Caco-2 (cell line): ENCODE data around the gene RGSL1. TPM values are rescaled to one million over a fixed set of nuclear protein-coding genes. Genes with fewer than 3 reads are reported as not detected.

Experiments used
- BruUV-seq: library from RNA; stranded (reverse); fragments of 400-500 nt; replicated peaks from 2 replicates; lab custom pipeline; 2021; lab: Mats Ljungman, UMichigan
- CTCF ChIA-PET: fragments of 300-600 bp; sonication (Branson Sonifier 250); formaldehyde crosslinking; loops from one replicate; lab custom pipeline; 2022; ENCODE audit warnings: antibody characterized with exemption; lab: Charles Lee
- POLR2A ChIA-PET: fragments of 300-600 bp; sonication (Branson Sonifier 250); formaldehyde crosslinking; loops from one replicate; lab custom pipeline; 2022; ENCODE audit warnings: antibody characterized with exemption; lab: Charles Lee
- DNase-seq, 2 experiments: peaks; one replicate each; pipeline versions ENCODE4 v3.0.0 to v3.0.0-alpha.2; 2020 to 2022
- H3K27me3 ChIP-seq: replicated peaks from 2 replicates; pipeline ENCODE4 v1.6.0; 2011; ENCODE audit warnings: low read length; ENCODE audit not compliant: control insufficient read depth, insufficient read depth
- H3K36me3 ChIP-seq: 2 replicates; pipeline ENCODE4 v1.5.1; 2011; ENCODE audit warnings: low read length; ENCODE audit not compliant: control insufficient read depth, insufficient read depth
- H3K4me1 ChIP-seq: fragments of 250-450 bp; sonication (Bioruptor Pico); 2 replicates; pipeline ENCODE4 v1.5.1; 2020; ENCODE audit warnings: mild to moderate bottlenecking
- H3K4me3 ChIP-seq: 2 replicates; pipeline ENCODE4 v1.5.1; 2011; ENCODE audit warnings: low read depth, mild to moderate bottlenecking, control low read depth, low read length
- H3K9me3 ChIP-seq: fragments of 250-450 bp; sonication (Bioruptor Pico); 2 replicates; pipeline ENCODE4 v1.5.1; 2020; ENCODE audit warnings: mild to moderate bottlenecking, moderate library complexity
- H3K27ac Mint-ChIP-seq: one replicate; pipeline ENCODE4 v1.8.0; 2022; ENCODE audit warnings: mixed read lengths; ENCODE audit not compliant: unreplicated experiment
- H3K27me3 Mint-ChIP-seq: one replicate; pipeline ENCODE4 v1.8.0; 2022; ENCODE audit warnings: mixed read lengths; ENCODE audit not compliant: insufficient read depth, unreplicated experiment
- H3K36me3 Mint-ChIP-seq: one replicate; pipeline ENCODE4 v1.8.0; 2022; ENCODE audit warnings: mild to moderate bottlenecking, mixed read lengths; ENCODE audit not compliant: insufficient read depth, unreplicated experiment
- H3K4me1 Mint-ChIP-seq: one replicate; pipeline ENCODE4 v1.8.0; 2022; ENCODE audit warnings: low read depth, mixed read lengths; ENCODE audit not compliant: unreplicated experiment
- H3K4me3 Mint-ChIP-seq: one replicate; pipeline ENCODE4 v1.8.0; 2022; ENCODE audit warnings: mild to moderate bottlenecking, moderate library complexity, mixed read lengths; ENCODE audit not compliant: unreplicated experiment
- H3K9me3 Mint-ChIP-seq: one replicate; pipeline ENCODE4 v1.8.0; 2022; ENCODE audit warnings: mixed read lengths; ENCODE audit not compliant: unreplicated experiment
- intact Hi-C: fragments of 100-400 bp; cut with micrococcal nuclease; formaldehyde crosslinking; loops from one replicate; pipeline ENCODE4 v1.10.0; 2022; ENCODE audit not compliant: unreplicated experiment
- total RNA-seq: library from RNA; stranded (reverse); gene quantifications from 2 replicates; pipeline ENCODE4 v1.2.3, GENCODE V29; 2022
- TF ChIP-seq, protein P1 (sequence below), 2 experiments: fragments of 200-600 bp in 1 of 2; IDR thresholded peaks; 1 replicate in 1 of 2; 2 replicates in 1 of 2; pipeline versions ENCODE4 v1.5.1 to v1.8.0; 2011 to 2022; ENCODE audit warnings: antibody characterized with exemption in 1 of 2, control low read depth in 1 of 2, inconsistent platforms in 1 of 2, low read depth in 1 of 2, low read length in 1 of 2, mild to moderate bottlenecking in 1 of 2, moderate library complexity in 1 of 2; ENCODE audit not compliant: insufficient read depth in 1 of 2, severe bottlenecking in 1 of 2, unreplicated experiment in 1 of 2

The RGSL1 gene
- total RNA-seq, 1 experiment from 2014 or later = not detected

DNA sequence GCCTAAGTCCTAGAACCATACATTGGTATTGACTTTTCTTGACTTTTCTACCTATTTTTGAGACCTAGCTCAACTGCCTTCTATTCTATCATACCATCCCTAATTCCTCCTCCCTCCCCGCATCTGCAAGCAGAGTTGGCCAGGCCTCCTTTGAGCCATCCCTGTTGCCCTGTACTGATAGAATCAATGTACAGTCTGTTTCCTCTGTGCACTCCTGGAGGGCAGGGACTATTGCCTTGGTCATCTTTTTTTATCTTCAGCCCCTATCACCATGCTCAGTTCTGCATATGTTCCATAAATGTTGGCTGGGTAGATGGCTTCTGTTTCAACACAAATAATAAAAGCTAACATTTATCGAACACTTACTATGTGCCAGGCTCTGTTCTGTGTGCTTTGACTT lies 158.3 kb downstream of the RGSL1 start:
- Histone ChIP-seq H3K9me3 (no peaks in the 10 kb centered on the region), H3K27me3 (no peaks in the 10 kb centered on the region), H3K36me3 (no peaks in the 10 kb centered on the region), H3K4me3 (no peak overlapping the region), H3K4me1 (peaks cover 5% of the 10 kb centered on the region; the same call in 1 of the 2 replicates)
- Mint-ChIP-seq H3K27ac (no peak overlapping the region), H3K4me1 (no peaks in the 10 kb centered on the region), H3K36me3 (peaks cover 6% of the 10 kb centered on the region), H3K27me3 (no peaks in the 10 kb centered on the region), H3K9me3 (no peaks in the 10 kb centered on the region), H3K4me3 (no peak overlapping the region)
- ChIA-PET POLR2A (no interaction called here), CTCF (interaction anchor here (1.2 kb wide), 1 partner anchor 174 kb away, joined by 4 read pairs; no protein-coding TSS in a partner anchor)
- no peak for DNase-seq
- BruUV-seq = no TSS peak
- TF ChIP-seq, protein P1, sequence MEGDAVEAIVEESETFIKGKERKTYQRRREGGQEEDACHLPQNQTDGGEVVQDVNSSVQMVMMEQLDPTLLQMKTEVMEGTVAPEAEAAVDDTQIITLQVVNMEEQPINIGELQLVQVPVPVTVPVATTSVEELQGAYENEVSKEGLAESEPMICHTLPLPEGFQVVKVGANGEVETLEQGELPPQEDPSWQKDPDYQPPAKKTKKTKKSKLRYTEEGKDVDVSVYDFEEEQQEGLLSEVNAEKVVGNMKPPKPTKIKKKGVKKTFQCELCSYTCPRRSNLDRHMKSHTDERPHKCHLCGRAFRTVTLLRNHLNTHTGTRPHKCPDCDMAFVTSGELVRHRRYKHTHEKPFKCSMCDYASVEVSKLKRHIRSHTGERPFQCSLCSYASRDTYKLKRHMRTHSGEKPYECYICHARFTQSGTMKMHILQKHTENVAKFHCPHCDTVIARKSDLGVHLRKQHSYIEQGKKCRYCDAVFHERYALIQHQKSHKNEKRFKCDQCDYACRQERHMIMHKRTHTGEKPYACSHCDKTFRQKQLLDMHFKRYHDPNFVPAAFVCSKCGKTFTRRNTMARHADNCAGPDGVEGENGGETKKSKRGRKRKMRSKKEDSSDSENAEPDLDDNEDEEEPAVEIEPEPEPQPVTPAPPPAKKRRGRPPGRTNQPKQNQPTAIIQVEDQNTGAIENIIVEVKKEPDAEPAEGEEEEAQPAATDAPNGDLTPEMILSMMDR (IDR thresholded peaks at IDR 0.05; ENCODE audit: insufficient read depth in 1 of 2, low read depth in 1 of 2, low read length in 1 of 2, severe bottlenecking in 1 of 2, unreplicated experiment in 1 of 2) = no peak
- intact Hi-C loops = no loop called here

DNA sequence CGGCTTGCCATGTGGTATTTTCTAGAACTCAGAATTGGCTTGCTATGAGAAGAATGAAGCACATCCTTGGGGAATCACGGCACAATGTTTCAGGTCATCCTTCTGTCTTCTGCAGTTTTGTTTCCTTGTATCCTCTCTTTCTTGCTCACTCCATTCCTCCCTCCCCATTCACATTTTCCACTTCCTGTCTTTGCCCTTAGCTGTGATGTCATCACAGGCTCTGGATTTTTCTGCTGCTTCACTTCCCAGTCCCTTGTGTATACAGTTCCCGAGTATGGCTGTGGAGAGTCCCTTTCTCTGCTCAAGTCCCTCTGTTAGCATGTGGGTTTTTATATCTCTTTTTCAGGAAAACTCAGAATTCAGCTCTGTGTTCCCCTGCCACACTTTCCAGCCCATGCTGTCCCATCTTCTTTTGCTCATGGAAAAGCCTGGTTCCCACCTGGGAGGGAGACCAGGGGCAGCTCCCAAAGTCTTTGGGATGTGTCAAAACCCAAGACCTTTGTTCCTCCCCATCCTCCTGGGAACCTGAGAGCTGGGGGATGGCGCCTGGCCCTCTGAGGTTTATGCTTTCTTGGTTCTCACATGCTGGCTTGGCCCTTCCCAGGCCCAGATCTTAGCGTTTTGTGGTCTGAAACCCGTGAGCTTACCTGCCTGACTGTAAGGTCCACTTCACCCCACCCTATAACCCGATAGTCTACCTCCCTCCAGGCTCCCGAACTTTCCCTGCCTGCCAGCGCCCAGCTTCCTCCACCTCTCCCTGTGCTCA lies 159.1 kb downstream of the RGSL1 start:
- H3K4me3 ChIP-seq = no peak overlapping the region
- H3K27me3 ChIP-seq = no peaks in the 10 kb centered on the region
- BruUV-seq = no TSS peak
- H3K27me3 Mint-ChIP-seq = no peaks in the 10 kb centered on the region
- no peaks in the 10 kb centered on the region for H3K4me1 ChIP-seq
- no peaks in the 10 kb centered on the region for H3K4me1 Mint-ChIP-seq
- H3K9me3 ChIP-seq = no peaks in the 10 kb centered on the region
- H3K4me3 Mint-ChIP-seq = no peak overlapping the region
- DNase-seq = no peak
- ChIA-PET CTCF (interaction anchor here (1.2 kb wide), 1 partner anchor 173 kb away, joined by 4 read pairs; no protein-coding TSS in a partner anchor), POLR2A (no interaction called here)
- TF ChIP-seq, protein P1 (IDR thresholded peaks at IDR 0.05; ENCODE audit: insufficient read depth in 1 of 2, low read depth in 1 of 2, low read length in 1 of 2, severe bottlenecking in 1 of 2, unreplicated experiment in 1 of 2) = no peak
- peaks cover 5% of the 10 kb centered on the region for H3K36me3 Mint-ChIP-seq
- H3K9me3 Mint-ChIP-seq = no peaks in the 10 kb centered on the region
- H3K27ac Mint-ChIP-seq = no peak overlapping the region
- H3K36me3 ChIP-seq = no peaks in the 10 kb centered on the region
- intact Hi-C loops = no loop called here

Other genes starting within 250 kb of the RGSL1 start
- gene GLUL, start 58.4 kb upstream of the RGSL1 start, total RNA-seq = 394 TPM in 2 replicates
- not detected in 2 replicates for gene TEDDM1, start 49.5 kb upstream of the RGSL1 start, total RNA-seq
- gene RNASEL, start 139.1 kb downstream of the RGSL1 start, total RNA-seq = 2.7 and 2.9 TPM in 2 replicates
- 0.77 and 1.2 TPM in 2 replicates for gene RGS16, start 154.2 kb downstream of the RGSL1 start, total RNA-seq
- gene RGS8, start 234.4 kb downstream of the RGSL1 start, total RNA-seq = not detected in 2 replicates